ENCODE data around the gene CHID1. TPM values are rescaled to one million over a fixed set of nuclear protein-coding genes. Genes with fewer than 3 reads are reported as not detected.
A peak's percentile ranks its signal among the peaks of the same experiment; 100 is the strongest.

Gene CHID1
- total RNA-seq, 1 donor = 35.1 TPM

DNA sequence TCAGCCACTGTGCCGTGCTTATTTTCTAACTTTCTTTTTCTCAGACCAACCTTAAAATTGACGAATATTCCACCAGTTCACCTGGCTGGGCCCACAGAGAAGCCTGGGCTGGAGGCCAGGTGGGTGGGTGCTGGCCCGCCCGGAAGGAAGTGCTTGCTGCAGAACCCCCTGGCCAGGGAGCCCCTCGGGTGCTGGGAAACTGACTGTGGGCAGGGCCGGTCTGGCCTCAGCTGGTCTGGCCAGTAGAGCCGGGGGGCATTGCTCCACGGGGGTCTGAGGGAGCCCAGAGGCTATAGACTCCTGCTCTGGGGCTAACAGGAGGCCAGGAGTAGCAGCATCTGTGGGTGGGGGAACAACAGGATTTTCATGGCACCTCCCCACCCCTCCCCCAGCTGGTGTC, 6.8 kb upstream of the CHID1 start:
- TF ChIP-seq, protein P1, sequence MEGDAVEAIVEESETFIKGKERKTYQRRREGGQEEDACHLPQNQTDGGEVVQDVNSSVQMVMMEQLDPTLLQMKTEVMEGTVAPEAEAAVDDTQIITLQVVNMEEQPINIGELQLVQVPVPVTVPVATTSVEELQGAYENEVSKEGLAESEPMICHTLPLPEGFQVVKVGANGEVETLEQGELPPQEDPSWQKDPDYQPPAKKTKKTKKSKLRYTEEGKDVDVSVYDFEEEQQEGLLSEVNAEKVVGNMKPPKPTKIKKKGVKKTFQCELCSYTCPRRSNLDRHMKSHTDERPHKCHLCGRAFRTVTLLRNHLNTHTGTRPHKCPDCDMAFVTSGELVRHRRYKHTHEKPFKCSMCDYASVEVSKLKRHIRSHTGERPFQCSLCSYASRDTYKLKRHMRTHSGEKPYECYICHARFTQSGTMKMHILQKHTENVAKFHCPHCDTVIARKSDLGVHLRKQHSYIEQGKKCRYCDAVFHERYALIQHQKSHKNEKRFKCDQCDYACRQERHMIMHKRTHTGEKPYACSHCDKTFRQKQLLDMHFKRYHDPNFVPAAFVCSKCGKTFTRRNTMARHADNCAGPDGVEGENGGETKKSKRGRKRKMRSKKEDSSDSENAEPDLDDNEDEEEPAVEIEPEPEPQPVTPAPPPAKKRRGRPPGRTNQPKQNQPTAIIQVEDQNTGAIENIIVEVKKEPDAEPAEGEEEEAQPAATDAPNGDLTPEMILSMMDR (IDR thresholded peaks at IDR 0.05; ENCODE audit: insufficient read depth, low read length) = no peak
- H3K4me3 ChIP-seq (ENCODE audit: low read depth, low read length) = no peak overlapping the region
- no peak for DNase-seq (ENCODE audit: low read depth)

DNA sequence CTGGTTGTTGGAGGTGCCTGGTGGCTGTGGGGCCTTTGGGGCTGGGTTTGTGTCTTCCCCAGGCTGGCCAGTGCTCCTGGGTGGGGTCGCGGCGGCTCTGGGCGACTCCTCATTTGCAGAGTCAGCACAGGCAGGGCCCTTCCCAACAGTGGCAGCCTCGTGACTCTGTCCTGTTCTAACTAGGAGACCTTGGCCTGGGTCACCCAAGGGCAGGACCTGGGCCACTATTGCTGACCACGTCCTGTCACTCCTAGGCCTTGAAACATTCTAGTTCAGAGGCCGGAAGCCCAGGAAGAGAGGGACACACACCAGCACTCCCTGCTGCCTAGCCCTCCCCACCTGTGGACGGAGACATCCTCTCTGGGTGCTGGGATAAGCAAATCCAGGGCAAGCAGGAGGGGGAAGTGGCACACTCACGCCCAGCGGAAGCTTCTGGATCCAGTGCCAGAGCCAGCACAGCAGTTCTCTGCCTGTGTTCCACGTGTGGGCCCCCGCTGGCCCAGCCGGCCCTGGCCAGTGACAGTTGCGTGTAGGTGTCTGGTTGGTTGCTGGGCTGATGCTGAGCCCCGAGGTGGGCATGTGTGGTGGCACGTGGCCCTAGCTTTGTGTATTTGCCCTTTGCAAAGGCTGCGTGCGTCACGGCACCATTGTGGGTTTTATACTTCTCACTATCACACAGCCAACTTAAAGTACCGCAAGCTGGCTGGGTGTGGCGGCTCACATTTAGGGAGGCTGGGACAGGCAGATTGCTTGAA, 4.3 kb upstream of the CHID1 start:
- H3K4me3 ChIP-seq (ENCODE audit: low read depth, low read length) = no peak overlapping the region
- DNase-seq (ENCODE audit: low read depth) = no peak
- TF ChIP-seq, protein P1 (IDR thresholded peaks at IDR 0.05; ENCODE audit: insufficient read depth, low read length) = no peak

DNA sequence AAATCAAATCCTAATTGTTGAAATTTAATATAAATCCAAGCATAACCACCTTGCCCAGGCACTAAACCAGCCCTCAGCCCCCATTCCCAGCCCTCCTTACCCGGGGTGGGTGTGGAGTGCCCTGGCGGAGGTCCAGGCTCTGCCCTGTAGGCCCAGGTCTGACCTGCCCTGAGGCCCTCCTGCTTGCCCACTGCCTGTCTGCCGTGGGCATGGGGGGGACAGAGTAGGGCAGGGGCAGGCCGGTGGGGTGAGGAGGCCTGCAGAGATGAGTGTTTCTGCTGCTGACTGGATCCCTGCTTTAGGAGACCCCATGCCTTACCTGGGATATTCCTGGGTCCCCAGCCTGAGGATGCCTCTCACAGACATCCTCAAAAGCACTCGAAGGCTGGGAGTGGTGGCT, 3.6 kb upstream of the CHID1 start:
- H3K4me3 ChIP-seq (ENCODE audit: low read depth, low read length) = no peak overlapping the region
- TF ChIP-seq, protein P1 (IDR thresholded peaks at IDR 0.05; ENCODE audit: insufficient read depth, low read length) = no peak
- DNase-seq (ENCODE audit: low read depth) = no peak

DNA sequence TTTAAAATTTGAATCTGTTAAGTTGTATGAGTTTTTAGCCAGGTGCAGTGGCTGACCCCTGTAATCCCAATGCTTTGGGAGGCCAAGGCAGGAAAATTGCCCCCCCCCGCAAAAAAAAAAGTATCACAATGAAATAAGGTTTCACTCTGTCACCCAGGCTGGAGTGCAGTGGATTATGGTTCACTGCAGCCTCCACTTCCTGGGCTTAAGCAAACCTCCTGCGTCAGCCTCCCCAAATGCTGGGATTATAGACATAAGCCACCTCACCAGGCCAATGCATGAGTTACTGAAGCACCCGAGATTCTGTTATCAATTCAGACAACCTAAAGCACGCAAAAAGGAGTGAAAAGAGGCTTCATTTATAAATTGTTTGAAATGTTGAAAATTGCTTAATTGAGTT, 2.4 kb upstream of the CHID1 start:
- no peak for DNase-seq (ENCODE audit: low read depth)
- H3K4me3 ChIP-seq (ENCODE audit: low read depth, low read length) = no peak overlapping the region
- TF ChIP-seq, protein P1 (IDR thresholded peaks at IDR 0.05; ENCODE audit: insufficient read depth, low read length) = no peak

DNA sequence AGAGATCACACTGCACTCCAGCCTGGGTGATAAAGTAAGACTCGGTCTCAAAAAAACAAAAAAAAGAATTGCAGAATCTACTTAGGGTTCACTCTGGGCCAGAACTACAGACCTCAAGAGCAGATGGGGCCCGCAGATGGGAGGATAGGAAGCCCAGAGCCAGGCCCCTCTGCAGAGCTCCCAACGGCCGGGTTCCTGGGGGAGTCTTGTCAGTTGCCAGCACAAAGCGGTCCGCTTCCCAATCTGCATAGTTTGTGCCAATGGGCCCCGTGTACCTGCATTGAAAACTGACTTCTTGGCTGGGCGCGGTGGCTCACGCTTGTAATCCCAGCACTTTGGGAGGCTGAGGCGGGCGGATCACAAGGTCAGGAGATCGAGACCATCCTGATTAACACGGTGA, 1.7 kb upstream of the CHID1 start:
- DNase-seq (ENCODE audit: low read depth) = no peak
- TF ChIP-seq, protein P1 (IDR thresholded peaks at IDR 0.05; ENCODE audit: insufficient read depth, low read length) = no peak

DNA sequence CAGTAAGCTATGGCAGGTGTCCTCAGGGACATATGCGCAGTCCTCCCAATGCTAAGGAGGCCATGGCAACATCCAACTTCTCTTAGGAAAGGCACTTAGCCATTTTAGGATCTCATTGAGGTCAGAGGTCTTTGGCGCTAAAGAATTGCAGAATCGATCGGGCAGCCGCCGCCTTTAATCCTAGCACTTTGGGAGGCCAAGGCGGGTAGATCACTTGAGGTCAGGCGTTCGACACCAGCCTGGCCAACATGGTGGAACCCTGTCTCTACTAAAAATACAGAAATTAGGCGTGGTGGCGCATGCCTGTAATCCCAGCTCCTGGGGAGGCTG, 1.2 kb upstream of the CHID1 start:
- TF ChIP-seq, protein P1 (IDR thresholded peaks at IDR 0.05; ENCODE audit: insufficient read depth, low read length) = no peak
- DNase-seq (ENCODE audit: low read depth) = no peak
- peak overlapping the region; percentile 82 for H3K4me3 ChIP-seq (ENCODE audit: low read depth, low read length)

More for the DNA sequence above, 1.7 kb upstream of the CHID1 start:
- no peak overlapping the region for H3K4me3 ChIP-seq (ENCODE audit: low read depth, low read length)
